Peyer's patch (tissue), 4 donors: ENCODE measurements around the gene S1PR2. TPM values are rescaled to one million over a fixed set of nuclear protein-coding genes. Genes with fewer than 3 reads are reported as not detected.
"Not testable (repeated sequence)": the region's sequence is repeated elsewhere in the genome, so short reads cannot be mapped to it uniquely, and the experiment has no call there.

Experiments
- DNase-seq, 3 donors: peaks; one replicate each; pipeline ENCODE4 v3.0.0-alpha.2; 2017 to 2019
- H3K27ac ChIP-seq, 4 donors: fragments of 200-600 bp; sonication (generic); one replicate each; pipeline ENCODE4 v1.5.1; 2016 to 2019
- H3K27me3 ChIP-seq, 2 donors: fragments of 200-600 bp; sonication (generic); one replicate each; pipeline ENCODE4 v1.5.1; 2019
- H3K36me3 ChIP-seq, 3 donors: fragments of 200-600 bp; sonication (generic); one replicate each; pipeline ENCODE4 v1.5.1; 2016 to 2019
- H3K4me1 ChIP-seq, 4 donors: fragments of 200-600 bp; sonication (generic); one replicate each; pipeline ENCODE4 v1.5.1; 2016 to 2019
- H3K4me3 ChIP-seq, 4 donors: fragments of 200-600 bp; sonication (generic); 1 replicate in 3 of 4; 2 replicates in 1 of 4; pipeline ENCODE4 v1.5.1; 2016 to 2019; ENCODE audit warnings: mild to moderate bottlenecking in 1 of 4
- H3K9me3 ChIP-seq, 4 donors: fragments of 200-600 bp; sonication (generic); one replicate each; pipeline ENCODE4 v1.5.1; 2016 to 2019; ENCODE audit warnings: mild to moderate bottlenecking in 1 of 4
- POLR2A ChIP-seq, 2 donors: fragments of 450-650 bp; IDR thresholded peaks; one replicate each; pipeline ENCODE4 v1.5.1; 2017; ENCODE audit warnings: antibody characterized with exemption in 2 of 2, mild to moderate bottlenecking in 2 of 2, moderate library complexity in 2 of 2
- total RNA-seq, 4 donors: library from RNA; depleted of rRNA; stranded (reverse); fragments of >200 nt; gene quantifications; one replicate each; pipeline ENCODE4 v1.1.0, GENCODE V29; 2016
- TF ChIP-seq, protein P1 (sequence below), 6 experiments: fragments of 450-650 bp in 4 of 6; fragments of 200-600 bp in 2 of 6; sonication (generic) in 1 of 6; IDR thresholded peaks; one replicate each; pipeline ENCODE4 v1.5.1; 2017 to 2019; ENCODE audit warnings: antibody characterized with exemption in 6 of 6, mild to moderate bottlenecking in 3 of 6, moderate library complexity in 1 of 6

S1PR2 gene
- total RNA-seq, 4 donors from 2014 or later = 2.8 to 4.8 (median 3.1) TPM

DNA sequence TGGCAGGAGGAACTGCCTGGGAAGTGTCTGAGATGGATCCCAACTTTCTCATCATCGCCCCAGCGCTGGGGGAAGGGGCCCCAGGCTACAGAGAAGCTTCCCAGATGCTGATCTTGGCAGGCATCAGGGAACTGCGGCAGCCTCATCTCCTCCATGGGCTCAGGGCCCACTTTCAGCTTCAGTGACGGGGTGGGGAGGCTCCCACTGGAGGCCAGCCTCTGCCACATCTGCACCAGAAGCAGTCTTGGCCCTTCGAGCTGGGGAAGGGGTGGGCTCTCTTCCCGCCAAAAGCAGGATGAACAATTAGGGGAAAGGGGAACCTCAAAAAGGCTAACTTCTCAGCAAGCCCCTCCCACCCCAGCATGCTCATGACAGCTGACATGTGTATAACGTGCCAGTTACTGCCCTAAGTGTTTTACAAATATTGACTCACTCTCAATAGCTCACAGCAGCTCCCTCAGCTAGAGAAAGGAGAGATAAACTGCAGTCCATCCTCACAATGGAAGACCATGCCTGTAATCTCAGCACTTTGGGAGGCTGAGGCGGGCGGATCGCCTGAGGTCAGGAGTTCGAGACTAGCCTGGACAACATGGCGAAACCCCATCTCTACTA, 7.1 kb upstream of the S1PR2 start:
- Histone ChIP-seq H3K36me3 (no peaks in the 10 kb centered on the region), H3K9me3 (no peaks in the 10 kb centered on the region), H3K27me3 (no peaks in the 10 kb centered on the region), H3K4me3 (no peak overlapping the region), H3K4me1 (peaks cover 0 to 4% (median 0%) of the 10 kb centered on the region in 4 donors), H3K27ac (peak overlapping the region; percentile 25 to 65 (median 61))
- TF ChIP-seq POLR2A (IDR thresholded peaks at IDR 0.05) = no peak
- TF ChIP-seq, protein P1, sequence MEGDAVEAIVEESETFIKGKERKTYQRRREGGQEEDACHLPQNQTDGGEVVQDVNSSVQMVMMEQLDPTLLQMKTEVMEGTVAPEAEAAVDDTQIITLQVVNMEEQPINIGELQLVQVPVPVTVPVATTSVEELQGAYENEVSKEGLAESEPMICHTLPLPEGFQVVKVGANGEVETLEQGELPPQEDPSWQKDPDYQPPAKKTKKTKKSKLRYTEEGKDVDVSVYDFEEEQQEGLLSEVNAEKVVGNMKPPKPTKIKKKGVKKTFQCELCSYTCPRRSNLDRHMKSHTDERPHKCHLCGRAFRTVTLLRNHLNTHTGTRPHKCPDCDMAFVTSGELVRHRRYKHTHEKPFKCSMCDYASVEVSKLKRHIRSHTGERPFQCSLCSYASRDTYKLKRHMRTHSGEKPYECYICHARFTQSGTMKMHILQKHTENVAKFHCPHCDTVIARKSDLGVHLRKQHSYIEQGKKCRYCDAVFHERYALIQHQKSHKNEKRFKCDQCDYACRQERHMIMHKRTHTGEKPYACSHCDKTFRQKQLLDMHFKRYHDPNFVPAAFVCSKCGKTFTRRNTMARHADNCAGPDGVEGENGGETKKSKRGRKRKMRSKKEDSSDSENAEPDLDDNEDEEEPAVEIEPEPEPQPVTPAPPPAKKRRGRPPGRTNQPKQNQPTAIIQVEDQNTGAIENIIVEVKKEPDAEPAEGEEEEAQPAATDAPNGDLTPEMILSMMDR (IDR thresholded peaks at IDR 0.05) = no peak
- DNase-seq = peak in 1 of 3 donors; percentile 63

DNA sequence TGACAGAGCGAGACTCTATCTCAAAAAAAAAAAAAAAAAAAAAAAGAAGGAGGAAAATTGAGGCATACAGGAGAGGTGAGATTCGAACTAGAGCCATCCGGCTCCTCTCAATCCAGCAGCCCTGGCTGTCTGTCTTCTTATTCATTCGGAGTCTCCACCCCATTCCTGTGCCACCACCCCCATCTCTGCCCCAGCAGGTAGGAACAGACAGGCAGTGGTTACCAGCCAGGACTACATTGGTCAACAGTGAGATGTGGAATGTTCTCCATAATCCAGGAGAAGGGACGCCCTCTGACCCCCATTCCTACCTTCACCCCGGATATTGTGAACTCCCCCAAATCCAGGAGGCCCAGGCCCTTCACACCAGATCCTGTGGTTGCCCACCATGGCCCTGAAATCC, 6.6 kb upstream of the S1PR2 start:
- H3K36me3 ChIP-seq = no peaks in the 10 kb centered on the region
- peak overlapping the region; percentile 25 to 65 (median 61) for H3K27ac ChIP-seq
- no peak for TF ChIP-seq POLR2A (IDR thresholded peaks at IDR 0.05)
- TF ChIP-seq, protein P1 (IDR thresholded peaks at IDR 0.05) = no peak
- H3K4me3 ChIP-seq = no peak overlapping the region
- no peaks in the 10 kb centered on the region for H3K27me3 ChIP-seq
- H3K9me3 ChIP-seq = no peaks in the 10 kb centered on the region
- peaks cover 0 to 4% (median 0%) of the 10 kb centered on the region in 4 donors for H3K4me1 ChIP-seq
- DNase-seq = no peak

DNA sequence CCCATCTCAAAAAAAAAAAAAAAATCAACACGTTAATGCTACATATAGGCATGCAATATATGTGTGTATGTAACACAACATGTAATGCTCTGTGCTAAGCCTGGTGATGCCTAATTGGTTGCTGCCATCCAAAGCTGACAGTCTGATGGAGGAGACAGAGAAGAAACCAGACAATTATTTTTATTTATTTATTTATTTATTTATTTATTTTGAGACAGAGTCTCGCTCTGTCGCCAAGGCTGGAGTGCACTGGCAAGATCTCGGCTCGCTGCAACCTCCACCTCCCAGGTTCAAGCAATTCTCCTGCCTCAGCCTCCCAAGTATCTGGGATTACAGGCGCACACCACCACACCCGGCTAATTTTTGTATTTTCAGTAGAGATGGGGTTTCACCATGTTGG, 4.3 kb upstream of the S1PR2 start:
- not testable (repeated sequence) for H3K9me3 ChIP-seq, H3K4me1 ChIP-seq, H3K27me3 ChIP-seq, DNase-seq, H3K36me3 ChIP-seq, H3K4me3 ChIP-seq
- peak overlapping the region; percentile 81 to 89 (median 84) for H3K27ac ChIP-seq

DNA sequence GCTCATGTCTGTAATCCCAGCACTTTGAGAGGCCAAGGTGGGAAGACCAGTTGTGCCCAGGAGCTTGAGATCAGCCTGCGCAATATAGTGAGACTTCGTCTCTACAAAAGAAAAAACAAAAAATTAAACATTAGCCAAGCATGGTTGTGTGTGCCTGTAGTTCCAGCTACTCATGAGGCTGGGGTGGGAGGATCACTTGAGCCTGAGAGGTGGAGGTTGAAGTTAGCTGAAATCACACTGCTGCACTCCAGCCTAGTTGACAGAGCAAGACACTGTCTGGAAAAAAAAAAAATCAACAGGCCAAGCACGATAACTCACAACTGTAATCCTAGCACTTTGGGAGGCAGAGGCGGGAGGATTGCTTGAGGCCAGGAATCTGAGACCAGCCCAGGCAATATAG, 3.9 kb upstream of the S1PR2 start:
- Histone ChIP-seq H3K4me3 (no peak overlapping the region), H3K4me1 (peaks cover 0 to 6% (median 3%) of the 10 kb centered on the region in 4 donors), H3K36me3 (no peaks in the 10 kb centered on the region), H3K27ac (no peak overlapping the region), H3K9me3 (no peaks in the 10 kb centered on the region), H3K27me3 (no peaks in the 10 kb centered on the region)
- TF ChIP-seq POLR2A (IDR thresholded peaks at IDR 0.05) = no peak
- TF ChIP-seq, protein P1 (IDR thresholded peaks at IDR 0.05) = no peak
- DNase-seq = no peak

DNA sequence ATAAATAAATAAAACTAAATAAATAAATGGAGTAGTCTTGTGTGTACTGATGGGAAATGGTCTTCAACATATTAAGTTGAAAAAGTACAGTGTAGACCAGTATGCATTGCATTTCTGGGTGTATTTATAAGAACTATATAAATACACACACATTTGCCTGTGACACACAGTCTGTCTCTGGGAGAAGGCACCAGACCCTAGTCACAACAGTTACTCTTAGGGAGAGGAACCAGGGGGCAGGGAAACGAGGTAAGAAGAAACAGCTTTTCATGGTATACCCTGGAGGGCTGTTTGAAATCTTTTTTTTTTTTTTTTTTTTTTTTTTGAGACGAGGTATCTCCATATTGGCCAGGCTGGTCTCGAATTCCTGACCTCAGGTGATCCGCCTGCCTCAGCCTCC, 2.8 kb upstream of the S1PR2 start:
- Histone ChIP-seq H3K4me3 (no peak overlapping the region), H3K9me3 (no peaks in the 10 kb centered on the region), H3K27me3 (no peaks in the 10 kb centered on the region), H3K27ac (no peak overlapping the region), H3K36me3 (no peaks in the 10 kb centered on the region), H3K4me1 (peaks cover 0 to 12% (median 9%) of the 10 kb centered on the region in 4 donors)
- DNase-seq = no peak
- TF ChIP-seq, protein P1 (IDR thresholded peaks at IDR 0.05) = no peak
- TF ChIP-seq POLR2A (IDR thresholded peaks at IDR 0.05) = no peak

DNA sequence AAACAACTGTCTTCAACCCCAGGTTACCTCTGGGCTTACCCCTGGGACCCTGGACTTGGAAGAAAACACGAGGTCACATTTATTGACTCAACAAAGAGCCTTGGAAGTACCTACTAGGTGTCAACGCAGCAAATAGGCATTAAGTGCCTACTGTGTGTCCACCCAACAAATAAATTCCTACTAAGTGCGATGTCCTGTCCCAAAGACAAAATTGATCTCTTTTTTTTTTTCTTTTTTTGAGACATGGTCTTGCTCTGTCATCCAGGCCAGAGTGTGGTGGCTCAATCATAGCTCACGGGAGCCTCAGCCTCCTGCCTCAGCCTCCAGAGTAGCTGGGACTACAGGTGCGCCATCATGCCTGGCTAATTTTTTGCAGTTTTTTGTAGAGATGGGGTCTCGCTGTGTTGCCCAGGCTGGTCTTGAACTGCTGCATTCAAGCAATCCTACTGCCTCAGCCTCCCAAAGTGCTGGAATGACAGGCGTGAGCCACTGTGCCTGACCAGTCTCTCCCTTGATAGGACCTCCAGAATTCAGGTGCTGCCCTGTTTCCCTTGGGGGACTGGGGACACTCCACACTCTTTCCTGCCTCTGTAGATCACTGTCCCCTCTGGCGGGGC, 589 bp upstream of the S1PR2 start:
- TF ChIP-seq, protein P1 (IDR thresholded peaks at IDR 0.05) = no peak
- no peak for TF ChIP-seq POLR2A (IDR thresholded peaks at IDR 0.05)
- peak overlapping the region; percentile 66 to 88 (median 71) for H3K4me3 ChIP-seq
- H3K27me3 ChIP-seq = no peaks in the 10 kb centered on the region
- no peaks in the 10 kb centered on the region for H3K36me3 ChIP-seq
- peaks cover 0 to 20% (median 9%) of the 10 kb centered on the region in 4 donors for H3K4me1 ChIP-seq
- peak overlapping the region; percentile 86 to 91 (median 88) for H3K27ac ChIP-seq
- H3K9me3 ChIP-seq = no peaks in the 10 kb centered on the region
- DNase-seq = no peak
